ENCODE measurements around the gene KRT86. TPM values are rescaled to one million over a fixed set of nuclear protein-coding genes. Genes with fewer than 3 reads are reported as not detected.

The KRT86 gene
- total RNA-seq, 1 experiment from 2014 or later, result 2.7 TPM

- ChIA-PET CTCF (no interaction called here), POLR2A (ENCODE audit: unreplicated experiment) (no interaction called here)
- no peaks in the 10 kb centered on the region for H3K9me3 ChIP-seq (ENCODE audit: insufficient read depth, low read depth)
- no TSS peak for BruUV-seq (replicated peaks)
- no peaks in the 10 kb centered on the region for H3K27me3 ChIP-seq (ENCODE audit: insufficient read depth, low read depth)
- H3K9me2 ChIP-seq (ENCODE audit: insufficient read depth), result no peaks in the 10 kb centered on the region
- intact Hi-C loops (cut with micrococcal nuclease; ENCODE audit: unreplicated experiment), result no loop called here
- no peaks in the 10 kb centered on the region for H3K36me3 ChIP-seq (ENCODE audit: low read depth)
- H4K20me1 ChIP-seq (ENCODE audit: insufficient read depth), result no peaks in the 10 kb centered on the region
- H3K4me2 ChIP-seq, result no peak overlapping the region
- no peak overlapping the region for H3K4me3 ChIP-seq
- no peaks in the 10 kb centered on the region for H3K79me2 ChIP-seq (ENCODE audit: low read depth)
- H3K4me1 ChIP-seq (replicated peaks; ENCODE audit: insufficient read depth), result no peaks in the 10 kb centered on the region
- TF ChIP-seq EZH2 (IDR thresholded peaks at IDR 0.05; ENCODE audit: low read depth) (no peak), CTCF (conservative IDR thresholded peaks at IDR 0.05) (no peak)
- H3K27ac ChIP-seq, result no peak overlapping the region
- DNase-seq, result no peak
- no peaks in the 10 kb centered on the region for H3F3A ChIP-seq (ENCODE audit: insufficient read depth, low read depth)
- H2AFZ ChIP-seq, result no peak overlapping the region
Observed at GRCh38 chr12:52354200-52354599, 79.8 kb downstream of the KRT86 start.

DNA sequence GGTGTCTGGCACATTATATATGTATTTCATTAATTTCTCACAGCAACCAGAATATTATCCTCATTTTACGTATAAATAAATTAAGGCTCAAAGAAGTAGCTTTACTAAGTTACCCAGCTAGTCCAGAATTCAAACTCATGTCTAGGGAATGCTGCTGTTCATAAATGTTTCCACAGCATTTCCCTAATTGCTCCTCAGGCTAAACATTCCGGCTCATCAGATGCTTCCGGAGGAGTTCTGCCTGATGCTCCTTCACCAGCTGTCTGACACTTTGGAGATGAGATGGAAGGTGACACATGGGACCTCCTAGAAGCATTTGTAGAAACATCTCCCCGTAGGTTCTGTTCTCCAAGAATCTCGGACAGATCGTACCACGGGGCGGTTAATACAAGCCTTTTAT is 80.7 kb downstream of the KRT86 start:
- H3K4me2 ChIP-seq, result no peak overlapping the region
- H3K9me2 ChIP-seq (ENCODE audit: insufficient read depth), result no peaks in the 10 kb centered on the region
- ChIA-PET CTCF (no interaction called here), POLR2A (ENCODE audit: unreplicated experiment) (no interaction called here)
- H3K79me2 ChIP-seq (ENCODE audit: low read depth), result no peaks in the 10 kb centered on the region
- H4K20me1 ChIP-seq (ENCODE audit: insufficient read depth), result no peaks in the 10 kb centered on the region
- H2AFZ ChIP-seq, result no peak overlapping the region
- TF ChIP-seq EZH2 (IDR thresholded peaks at IDR 0.05; ENCODE audit: low read depth), result no peak
- no peak for TF ChIP-seq CTCF (conservative IDR thresholded peaks at IDR 0.05)
- H3F3A ChIP-seq (ENCODE audit: insufficient read depth, low read depth), result no peaks in the 10 kb centered on the region
- H3K4me3 ChIP-seq, result no peak overlapping the region
- no peak for DNase-seq
- no peak overlapping the region for H3K27ac ChIP-seq
- no peaks in the 10 kb centered on the region for H3K9me3 ChIP-seq (ENCODE audit: insufficient read depth, low read depth)
- BruUV-seq (replicated peaks), result no TSS peak
- no peaks in the 10 kb centered on the region for H3K4me1 ChIP-seq (replicated peaks; ENCODE audit: insufficient read depth)
- H3K36me3 ChIP-seq (ENCODE audit: low read depth), result no peaks in the 10 kb centered on the region
- intact Hi-C loops (cut with micrococcal nuclease; ENCODE audit: unreplicated experiment), result no loop called here
- H3K27me3 ChIP-seq (ENCODE audit: insufficient read depth, low read depth), result no peaks in the 10 kb centered on the region

DNA sequence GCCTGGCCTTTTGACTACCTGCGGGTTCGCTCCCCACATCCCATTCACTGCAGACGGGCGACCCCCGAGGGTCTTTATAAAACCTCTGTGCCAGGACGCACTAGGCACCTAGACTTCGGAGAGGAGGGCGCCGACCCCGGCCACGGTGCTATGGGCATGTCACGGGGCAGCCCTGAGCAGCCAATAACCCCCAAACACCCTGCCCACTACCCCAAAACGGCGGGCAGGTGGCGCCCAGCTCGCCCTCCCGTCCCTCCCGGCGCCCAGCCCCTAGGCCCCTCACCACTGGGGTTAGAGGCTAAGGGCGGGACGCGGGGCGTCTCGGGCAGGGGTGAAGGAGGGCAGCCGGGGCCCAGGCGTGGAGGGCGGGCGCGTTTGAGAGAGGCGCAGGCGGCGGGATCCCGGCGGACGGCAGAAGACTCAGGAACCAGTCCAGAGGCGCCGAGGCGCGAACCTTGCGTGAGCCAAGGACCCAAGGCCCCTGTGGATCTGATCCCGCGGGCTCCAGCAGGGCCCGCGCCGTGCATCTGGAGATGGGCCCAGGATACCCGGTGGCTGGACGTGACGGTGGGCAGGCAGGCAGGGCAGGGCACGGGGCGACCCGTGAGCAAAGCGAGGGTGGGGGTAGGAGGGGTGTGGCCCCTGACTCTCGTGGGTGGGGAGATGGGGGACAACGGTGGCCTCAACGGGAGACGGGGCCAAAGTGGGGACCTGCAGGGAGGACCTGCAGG is 81.8 kb downstream of the KRT86 start:
- CTCF ChIA-PET, result no interaction called here
- intact Hi-C loops (cut with micrococcal nuclease; ENCODE audit: unreplicated experiment), result no loop called here

More for the DNA sequence above, 81.8 kb downstream of the KRT86 start:
- H4K20me1 ChIP-seq (ENCODE audit: insufficient read depth), result no peaks in the 10 kb centered on the region
- H3K36me3 ChIP-seq (ENCODE audit: low read depth), result no peaks in the 10 kb centered on the region
- no peak overlapping the region for H2AFZ ChIP-seq
- H3K4me2 ChIP-seq, result no peak overlapping the region
- H3K27ac ChIP-seq, result no peak overlapping the region
- POLR2A ChIA-PET (ENCODE audit: unreplicated experiment), result no interaction called here
- TF ChIP-seq CTCF (conservative IDR thresholded peaks at IDR 0.05) (no peak), EZH2 (IDR thresholded peaks at IDR 0.05; ENCODE audit: low read depth) (no peak)
- no peaks in the 10 kb centered on the region for H3K79me2 ChIP-seq (ENCODE audit: low read depth)
- BruUV-seq (replicated peaks), result no TSS peak
- H3K27me3 ChIP-seq (ENCODE audit: insufficient read depth, low read depth), result no peaks in the 10 kb centered on the region
- no peak for DNase-seq
- no peaks in the 10 kb centered on the region for H3K9me3 ChIP-seq (ENCODE audit: insufficient read depth, low read depth)
- H3F3A ChIP-seq (ENCODE audit: insufficient read depth, low read depth), result no peaks in the 10 kb centered on the region
- no peaks in the 10 kb centered on the region for H3K4me1 ChIP-seq (replicated peaks; ENCODE audit: insufficient read depth)
- no peaks in the 10 kb centered on the region for H3K9me2 ChIP-seq (ENCODE audit: insufficient read depth)
- H3K4me3 ChIP-seq, result no peak overlapping the region

Data from PC-9 (cell line).